Measurements from ENCODE around the gene PCNX3. TPM values are rescaled to one million over a fixed set of nuclear protein-coding genes. Genes with fewer than 3 reads are reported as not detected.
A peak's percentile ranks its signal among the peaks of the same experiment; 100 is the strongest.
"Not testable (repeated sequence)": the region's sequence is repeated elsewhere in the genome, so short reads cannot be mapped to it uniquely, and the experiment has no call there.

Gene PCNX3
- polyA plus RNA-seq, 4 donors, result 24.5 to 38.7 (median 26.3) TPM

DNA sequence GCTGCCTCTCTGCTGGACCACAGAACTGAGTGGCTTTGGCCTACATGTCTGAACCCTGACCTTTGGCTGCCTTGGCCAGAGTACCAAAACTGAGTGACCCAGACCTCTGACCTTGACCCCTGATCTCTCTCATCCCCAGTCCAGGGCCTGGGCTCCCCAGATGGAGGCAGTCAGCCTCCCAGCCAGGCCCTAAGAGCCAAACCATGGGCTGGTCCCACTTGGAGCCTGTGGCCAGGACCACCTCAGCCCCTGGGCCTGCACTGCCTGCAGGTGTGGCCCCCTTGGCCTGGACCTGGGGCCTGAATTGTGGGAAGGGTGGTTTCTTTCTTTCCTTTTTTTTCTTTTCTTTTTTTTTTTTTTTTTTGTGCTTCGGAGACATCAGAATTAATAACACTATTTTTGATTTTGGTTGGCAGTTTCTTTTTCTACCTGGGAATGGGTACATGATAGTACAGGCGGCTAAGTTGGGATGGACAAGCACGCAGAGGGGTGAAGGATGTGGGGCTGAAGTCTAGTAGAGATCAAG, 21.5 kb downstream of the PCNX3 start:
- no peak for DNase-seq (ENCODE audit: low read depth in 4 of 4, low spot score in 3 of 4)

DNA sequence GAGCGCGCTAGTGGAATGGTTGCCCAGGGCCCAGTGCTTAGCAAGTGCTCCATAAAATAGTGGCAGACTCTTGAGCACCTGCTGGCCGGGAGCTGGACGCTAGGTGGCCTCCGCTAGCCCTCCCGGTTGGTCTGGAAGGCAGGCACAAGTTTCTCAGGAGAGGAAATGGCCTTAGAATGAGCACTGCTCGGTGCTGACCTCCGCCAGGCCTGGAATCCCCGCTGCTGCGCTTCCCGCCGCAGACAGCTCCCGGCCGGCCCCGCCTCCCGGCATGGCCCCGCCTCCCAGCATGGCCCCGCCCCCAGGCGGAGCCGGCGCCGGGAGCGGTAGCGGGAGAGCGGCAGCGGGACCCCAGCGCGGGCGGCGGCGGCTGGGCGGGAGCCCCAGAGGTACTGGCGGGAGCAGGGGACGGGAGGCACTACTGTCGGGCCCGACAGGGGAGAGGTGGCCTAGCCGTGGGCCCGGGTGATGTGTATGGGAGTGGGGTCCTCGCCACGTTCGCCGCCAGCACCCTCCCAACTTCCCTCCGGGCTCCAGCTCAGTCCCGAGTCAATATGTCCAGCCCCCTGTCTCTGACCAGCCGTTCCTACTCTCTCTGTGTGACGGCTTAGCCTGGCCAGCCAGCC, 22.3 kb downstream of the PCNX3 start, which contains the start of gene SIPA1:
TSS of gene SIPA1 (plus strand) at position 308 of the 626 bp plus-strand sequence. CDS start 2,821 bp downstream, outside the sequence.
- peak in 2 of 4 donors; percentile 70 to 72 for DNase-seq (ENCODE audit: low read depth in 4 of 4, low spot score in 3 of 4)

DNA sequence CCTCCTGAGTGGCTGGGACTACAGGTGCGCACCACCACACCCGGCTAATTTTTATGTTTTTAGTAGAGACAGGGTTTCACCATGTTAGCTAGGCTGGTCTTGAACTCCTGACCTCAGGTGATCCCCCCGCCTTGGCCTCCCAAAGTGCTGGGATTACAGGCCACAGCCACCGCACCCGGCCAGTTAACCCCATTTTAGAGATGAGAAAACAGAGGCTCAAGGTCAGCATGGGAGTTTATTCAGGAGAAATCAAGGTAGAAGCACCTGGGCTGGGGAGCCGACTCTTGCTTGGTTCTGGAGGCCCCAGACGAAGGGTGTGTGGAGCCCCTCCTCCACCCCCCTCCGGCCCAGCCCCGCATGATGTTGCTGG, 23.6 kb downstream of the PCNX3 start:
- not testable (repeated sequence) for DNase-seq (ENCODE audit: low read depth in 4 of 4, low spot score in 3 of 4)

DNA sequence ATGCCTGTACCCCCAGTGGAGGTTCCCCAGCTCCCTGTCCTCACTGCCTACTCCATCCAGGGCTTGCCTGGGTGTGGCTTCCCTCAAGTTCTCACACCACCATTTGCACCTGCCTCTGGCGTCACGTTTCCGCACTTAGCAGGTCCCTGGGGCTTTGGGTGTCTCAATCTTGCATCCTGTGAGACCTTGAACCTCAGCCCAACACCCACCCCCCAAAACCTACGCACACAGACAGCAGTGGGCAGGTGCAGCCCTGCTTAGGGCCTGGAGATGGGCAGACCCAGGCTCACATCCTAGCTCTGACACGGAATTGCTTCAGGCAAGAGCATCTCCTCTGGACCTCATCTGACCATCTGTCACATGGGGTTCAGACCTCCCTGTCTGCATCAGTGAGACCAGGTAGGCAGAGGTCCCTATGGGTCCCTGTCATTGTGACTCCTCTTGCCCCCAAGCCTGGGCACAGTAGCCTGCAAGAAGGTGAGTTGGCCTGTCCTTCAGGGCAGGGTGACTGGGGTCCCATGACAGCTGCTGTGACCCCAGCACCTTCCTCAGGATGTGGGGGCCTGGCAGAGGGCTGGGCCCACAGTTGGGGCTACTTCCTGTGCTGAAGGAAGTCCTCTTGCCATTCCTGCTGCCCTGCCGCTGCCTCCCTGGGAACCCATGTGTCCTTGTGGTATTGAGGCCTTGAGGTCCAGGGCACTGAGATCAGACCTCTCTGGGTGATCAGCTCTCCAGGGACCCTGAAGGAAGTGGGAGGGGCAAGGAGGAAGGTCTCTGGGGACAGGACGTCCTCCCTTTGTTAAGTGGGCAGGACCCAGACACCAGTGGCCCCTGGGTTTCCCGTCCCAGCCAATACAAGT, 24.3 kb downstream of the PCNX3 start:
- DNase-seq (ENCODE audit: low read depth in 4 of 4, low spot score in 3 of 4), result no peak

DNA sequence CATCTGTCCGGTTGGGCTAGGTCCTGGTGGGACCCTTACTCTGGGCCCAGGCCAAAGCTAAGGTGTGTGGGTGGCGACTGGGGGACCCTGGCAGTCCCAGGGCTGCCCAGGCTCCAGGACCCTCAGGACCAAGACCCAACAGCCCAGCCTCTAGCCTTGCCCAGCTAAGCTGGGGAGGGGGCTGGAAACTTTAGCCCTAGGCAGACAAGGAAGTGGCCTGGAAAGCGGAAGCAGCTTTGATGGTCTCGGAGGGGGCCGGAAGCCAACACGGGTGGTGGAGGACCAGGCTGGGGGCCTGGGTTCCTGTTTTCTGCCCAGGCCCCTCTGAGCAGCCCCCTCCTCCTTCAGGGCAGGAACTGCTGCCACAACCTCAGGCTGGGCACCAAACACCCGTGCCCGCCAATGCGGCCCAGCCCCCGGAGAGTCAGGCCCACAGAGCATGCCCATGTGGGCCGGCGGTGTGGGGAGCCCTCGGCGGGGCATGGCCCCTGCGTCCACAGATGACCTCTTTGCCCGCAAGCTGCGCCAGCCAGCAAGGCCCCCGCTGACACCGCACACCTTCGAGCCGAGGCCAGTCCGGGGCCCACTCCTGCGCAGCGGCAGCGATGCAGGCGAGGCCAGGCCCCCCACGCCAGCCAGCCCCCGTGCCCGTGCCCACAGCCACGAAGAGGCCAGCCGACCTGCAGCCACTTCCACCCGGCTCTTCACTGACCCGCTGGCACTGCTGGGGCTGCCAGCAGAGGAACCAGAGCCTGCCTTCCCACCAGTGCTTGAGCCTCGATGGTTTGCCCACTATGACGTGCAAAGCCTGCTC, 25.1 kb downstream of the PCNX3 start:
- no peak for DNase-seq (ENCODE audit: low read depth in 4 of 4, low spot score in 3 of 4)

DNA sequence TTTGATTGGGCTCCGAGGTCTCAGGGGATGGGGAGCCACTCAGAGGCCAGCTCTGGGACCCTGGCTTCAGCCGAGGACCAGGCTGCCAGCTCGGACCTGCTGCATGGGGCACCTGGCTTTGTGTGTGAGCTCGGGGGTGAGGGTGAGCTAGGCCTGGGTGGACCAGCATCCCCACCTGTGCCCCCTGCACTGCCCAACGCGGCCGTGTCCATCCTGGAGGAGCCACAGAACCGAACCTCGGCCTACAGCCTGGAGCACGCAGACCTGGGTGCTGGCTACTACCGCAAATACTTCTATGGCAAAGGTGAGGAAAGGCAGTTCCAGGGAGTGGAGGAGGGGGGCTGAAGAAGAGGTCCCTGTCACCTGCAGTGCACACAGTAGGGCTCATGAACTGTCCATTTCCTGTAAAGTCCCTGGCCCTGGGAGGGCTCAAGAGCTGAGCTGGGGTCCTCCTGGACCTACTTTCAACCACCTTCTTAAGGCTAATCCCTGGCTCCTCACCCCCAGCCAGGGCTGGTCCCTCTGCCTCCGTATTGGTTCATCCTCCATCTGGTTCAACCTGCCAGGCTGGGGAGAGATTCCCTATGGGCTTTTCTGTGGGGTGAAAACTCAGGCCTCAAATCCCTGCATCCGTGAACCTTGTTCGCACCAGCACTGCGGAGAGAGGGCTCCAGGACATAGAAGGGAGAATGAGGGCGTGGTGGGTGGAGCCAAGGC, 25.9 kb downstream of the PCNX3 start:
- DNase-seq (ENCODE audit: low read depth in 4 of 4, low spot score in 3 of 4), result no peak

DNA sequence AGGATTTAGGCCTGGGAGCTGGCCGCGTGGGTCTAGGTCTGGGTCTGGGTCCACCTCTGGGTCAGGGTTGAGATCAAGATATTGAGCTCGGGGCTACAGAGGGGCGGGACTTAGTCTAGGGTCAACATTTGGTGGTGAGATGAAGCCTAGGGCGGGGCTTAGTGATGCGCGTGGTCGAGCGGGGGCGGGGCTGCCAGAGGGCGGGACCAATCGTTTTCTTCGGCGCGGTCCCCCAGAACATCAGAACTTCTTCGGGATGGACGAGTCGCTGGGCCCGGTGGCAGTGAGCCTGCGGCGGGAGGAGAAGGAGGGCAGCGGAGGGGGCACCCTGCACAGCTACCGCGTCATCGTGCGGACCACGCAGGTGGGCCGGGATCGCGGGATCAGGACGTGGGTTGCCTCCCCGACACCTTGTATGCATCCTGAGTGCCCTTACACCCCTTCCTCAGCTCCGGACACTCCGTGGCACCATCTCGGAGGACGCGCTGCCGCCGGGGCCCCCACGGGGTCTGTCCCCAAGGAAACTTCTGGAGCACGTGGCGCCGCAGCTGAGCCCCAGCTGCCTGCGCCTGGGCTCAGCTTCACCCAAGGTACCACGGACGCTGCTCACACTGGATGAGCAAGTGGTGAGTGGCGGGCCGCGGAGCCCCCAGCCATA, 26.6 kb downstream of the PCNX3 start:
- no peak for DNase-seq (ENCODE audit: low read depth in 4 of 4, low spot score in 3 of 4)

DNA sequence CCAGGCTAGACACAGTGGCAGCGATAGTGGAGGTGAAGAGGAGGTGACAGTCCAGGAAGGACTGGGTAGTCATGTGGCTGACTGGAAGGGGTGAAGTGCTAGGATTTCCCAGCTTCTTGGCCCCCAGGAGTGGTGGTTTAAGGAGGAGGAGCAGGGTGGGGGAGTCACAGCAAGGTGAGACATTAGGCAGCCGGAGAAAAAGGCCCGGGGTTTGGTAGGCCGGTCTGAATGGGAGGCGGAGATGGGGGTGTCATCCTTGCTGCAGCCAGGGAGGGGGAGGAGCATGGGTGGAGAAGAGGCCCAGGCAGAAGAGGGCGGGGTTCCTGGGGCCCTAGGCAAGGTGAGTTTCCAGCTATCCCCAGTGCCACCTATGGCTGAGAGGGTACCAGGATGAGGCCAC, 28.4 kb downstream of the PCNX3 start:
- DNase-seq (ENCODE audit: low read depth in 4 of 4, low spot score in 3 of 4), result no peak

DNA sequence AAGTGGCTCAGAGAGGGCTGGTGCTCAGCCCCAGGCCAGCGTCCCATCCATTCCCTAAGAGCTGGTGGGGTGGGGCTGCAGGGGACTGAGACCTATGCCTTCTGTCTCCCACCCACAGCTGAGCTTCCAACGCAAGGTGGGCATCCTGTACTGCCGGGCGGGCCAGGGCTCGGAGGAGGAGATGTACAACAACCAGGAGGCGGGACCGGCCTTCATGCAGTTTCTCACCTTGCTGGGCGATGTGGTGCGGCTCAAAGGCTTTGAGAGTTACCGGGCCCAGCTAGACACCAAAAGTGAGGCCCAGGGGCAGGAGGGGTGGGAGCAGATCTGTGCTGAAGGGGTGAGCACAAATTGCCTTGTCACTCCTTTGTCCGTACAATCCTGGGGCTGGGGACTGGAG, 29.3 kb downstream of the PCNX3 start:
- DNase-seq (ENCODE audit: low read depth in 4 of 4, low spot score in 3 of 4), result no peak

DNA sequence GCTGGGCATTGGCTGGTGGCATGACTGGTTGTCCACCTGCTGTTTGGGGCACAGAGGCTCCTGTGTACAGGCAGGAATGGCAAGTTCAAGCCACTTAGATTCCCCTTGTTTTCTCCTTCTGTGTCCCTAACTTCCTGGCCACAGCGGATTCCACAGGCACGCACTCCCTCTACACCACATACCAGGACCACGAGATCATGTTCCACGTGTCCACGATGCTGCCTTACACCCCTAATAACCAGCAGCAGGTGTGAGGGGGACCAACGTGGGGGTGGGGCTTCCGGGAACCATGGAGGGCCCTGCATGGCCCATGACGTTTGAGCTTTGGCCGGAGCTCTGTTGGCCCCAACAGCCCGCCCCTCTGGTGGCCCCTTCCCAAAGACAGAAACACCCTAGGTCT, 30.1 kb downstream of the PCNX3 start:
- no peak for DNase-seq (ENCODE audit: low read depth in 4 of 4, low spot score in 3 of 4)

DNA sequence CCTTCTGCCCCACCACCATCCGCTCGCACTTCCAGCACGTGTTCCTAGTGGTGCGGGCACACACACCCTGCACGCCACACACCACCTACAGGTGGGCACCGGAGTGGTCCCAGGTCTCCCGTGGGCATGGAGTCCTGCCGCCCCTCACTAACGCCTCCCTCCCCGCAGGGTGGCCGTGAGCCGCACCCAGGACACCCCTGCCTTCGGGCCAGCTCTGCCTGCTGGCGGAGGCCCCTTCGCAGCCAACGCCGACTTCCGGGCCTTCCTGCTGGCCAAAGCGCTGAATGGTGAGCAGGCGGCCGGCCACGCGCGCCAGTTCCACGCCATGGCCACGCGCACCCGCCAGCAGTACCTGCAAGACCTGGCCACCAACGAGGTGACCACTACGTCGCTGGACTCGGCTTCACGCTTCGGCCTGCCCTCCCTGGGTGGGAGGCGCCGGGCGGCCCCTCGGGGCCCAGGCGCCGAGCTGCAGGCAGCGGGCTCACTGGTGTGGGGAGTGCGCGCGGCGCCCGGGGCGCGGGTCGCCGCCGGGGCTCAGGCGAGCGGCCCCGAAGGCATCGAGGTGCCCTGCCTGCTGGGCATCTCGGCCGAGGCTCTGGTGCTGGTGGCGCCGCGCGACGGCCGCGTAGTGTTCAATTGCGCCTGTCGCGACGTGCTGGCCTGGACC, 30.8 kb downstream of the PCNX3 start:
- DNase-seq (ENCODE audit: low read depth in 4 of 4, low spot score in 3 of 4), result no peak

DNA sequence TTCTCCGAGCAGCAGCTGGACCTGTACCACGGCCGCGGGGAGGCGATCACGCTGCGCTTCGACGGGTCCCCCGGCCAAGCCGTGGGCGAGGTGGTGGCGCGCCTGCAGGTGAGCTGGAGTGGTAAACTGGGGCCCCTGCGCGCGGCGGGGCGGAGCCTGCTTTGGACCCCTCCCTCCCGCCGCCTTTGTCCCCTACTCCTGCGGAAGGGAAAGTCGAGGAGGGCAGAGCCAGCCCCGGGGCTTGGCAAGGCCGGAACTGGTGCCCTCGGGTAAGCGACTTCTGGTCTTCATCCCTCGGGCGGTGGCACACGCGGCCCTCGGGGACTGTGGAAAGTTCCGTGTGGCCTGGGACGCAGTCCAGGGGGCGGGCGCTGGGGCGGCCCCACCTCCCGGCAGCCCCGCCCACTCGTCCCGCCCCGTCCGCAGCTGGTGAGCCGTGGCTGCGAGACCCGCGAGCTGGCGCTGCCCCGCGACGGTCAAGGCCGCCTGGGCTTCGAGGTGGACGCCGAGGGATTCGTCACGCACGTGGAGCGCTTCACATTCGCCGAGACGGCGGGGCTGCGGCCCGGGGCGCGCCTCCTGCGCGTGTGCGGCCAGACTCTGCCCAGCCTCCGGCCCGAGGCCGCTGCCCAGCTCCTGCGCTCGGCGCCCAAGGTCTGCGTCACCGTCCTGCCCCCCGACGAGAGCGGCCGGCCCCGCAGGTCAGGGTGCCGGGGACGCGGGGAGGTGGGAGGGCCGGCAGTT, 31.6 kb downstream of the PCNX3 start:
- peak in 1 of 4 donors; percentile 41 for DNase-seq (ENCODE audit: low read depth in 4 of 4, low spot score in 3 of 4)

DNA sequence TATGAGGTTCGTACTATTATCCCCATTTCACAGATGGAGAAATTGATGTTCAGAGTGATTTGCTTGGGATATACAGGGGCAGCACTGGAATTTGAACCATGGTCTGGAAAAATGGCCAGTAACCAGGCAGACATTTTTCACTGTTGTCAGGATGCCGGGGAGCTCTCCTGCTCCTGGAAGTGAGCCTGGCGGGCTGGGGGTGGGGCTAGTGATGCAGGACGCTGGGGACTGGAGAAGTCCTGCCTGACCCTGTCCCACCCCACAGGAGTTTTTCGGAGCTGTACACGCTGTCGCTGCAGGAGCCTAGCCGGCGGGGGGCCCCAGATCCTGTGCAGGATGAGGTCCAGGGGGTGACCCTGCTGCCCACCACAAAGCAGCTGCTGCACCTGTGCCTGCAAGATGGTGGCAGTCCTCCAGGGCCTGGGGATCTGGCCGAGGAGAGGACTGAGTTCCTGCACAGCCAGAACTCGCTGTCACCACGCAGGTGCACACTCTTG, 33.5 kb downstream of the PCNX3 start:
- no peak for DNase-seq (ENCODE audit: low read depth in 4 of 4, low spot score in 3 of 4)

DNA sequence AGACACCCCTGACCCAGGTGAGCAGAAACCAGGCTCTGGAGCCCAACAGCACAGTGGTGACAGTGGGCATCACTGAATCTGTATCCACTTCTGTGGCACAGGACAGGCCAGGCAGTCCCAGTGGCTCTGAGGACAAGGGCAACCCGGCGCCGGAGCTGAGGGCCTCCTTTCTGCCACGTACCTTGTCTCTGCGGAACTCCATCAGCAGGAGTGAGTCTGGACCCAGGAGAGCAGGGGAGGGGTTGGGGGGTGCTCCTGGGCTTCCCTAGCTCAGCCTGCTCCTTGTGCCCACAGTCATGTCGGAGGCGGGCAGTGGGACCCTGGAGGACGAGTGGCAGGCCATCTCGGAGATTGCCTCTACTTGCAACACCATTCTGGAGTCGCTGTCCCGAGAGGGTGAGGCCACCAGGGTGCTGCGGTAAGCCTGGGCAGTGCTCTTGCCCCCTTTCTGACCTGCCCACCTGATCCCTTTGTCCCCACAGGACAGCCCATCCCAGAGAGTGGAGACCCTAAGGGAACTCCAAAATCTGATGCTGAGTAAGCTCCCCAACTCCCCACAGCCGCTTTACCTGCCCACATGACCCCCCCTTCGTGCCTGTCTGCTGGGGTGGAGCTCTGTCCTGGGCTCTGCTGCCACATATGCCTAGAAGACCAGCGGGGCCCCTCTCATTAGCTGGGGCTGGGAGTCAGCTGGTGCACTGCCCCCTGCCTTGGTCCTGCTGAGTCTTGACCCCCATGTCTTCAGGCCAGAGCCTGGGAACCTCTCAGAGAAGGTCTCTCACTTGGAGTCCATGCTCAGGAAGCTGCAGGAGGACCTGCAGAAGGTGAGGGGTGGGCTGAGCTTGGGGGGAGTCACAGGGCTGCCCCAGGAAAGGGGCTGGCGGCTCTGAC, 34.3 kb downstream of the PCNX3 start:
- DNase-seq (ENCODE audit: low read depth in 4 of 4, low spot score in 3 of 4), result no peak

DNA sequence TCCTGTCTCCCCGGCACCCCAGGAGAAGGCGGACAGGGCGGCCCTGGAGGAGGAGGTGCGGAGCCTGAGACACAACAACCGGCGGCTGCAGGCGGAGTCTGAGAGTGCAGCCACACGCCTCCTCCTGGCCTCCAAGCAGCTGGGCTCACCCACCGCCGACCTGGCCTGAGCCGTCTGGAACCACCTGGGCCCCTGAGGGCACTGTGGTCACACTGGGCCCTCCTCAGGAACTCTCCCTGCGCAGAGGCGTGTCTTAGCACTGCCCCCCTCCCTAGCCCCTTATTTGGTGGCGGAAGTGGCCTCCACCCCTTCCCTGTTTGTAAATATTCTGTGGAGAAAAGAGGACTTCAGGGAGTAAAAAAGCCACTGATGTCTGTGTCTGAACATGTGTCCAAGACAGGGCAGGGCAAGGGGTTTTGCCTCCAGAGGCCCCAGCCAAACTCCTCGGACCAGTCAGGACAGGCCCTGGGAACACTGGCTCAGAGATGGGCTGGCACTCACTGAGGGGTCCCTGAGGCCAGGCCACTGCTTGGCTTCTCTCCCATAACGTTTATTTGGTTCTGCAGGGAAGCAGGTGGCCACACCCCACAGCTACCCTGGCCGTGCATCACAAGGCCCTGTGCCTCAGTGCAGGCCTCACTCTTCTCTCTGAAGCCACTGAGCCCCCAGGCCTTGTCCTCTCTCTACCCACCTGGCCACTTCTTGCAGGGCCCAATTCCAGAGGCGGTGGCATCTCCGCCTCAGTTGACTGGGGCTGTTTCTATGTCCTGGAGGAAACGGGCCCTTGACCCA, 35.2 kb downstream of the PCNX3 start:
- no peak for DNase-seq (ENCODE audit: low read depth in 4 of 4, low spot score in 3 of 4)

DNA sequence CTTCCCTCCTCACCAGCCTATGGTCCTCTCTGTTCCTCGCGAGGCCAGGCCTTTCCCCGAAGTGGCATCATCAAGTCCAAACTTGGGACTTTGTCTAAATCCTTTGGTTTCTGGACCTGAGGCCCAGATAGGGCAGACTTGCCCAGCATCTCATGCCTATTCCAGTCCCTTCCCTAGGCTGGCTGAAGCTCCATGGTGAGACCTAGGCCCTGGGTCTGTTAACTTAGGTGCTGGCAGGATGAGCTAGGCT, 35.7 kb downstream of the PCNX3 start:
- DNase-seq (ENCODE audit: low read depth in 4 of 4, low spot score in 3 of 4), result no peak

Data from right renal pelvis (tissue), 4 donors.